Astrocyte (in vitro differentiated cells and primary cell): ENCODE data around the gene SGMS2. TPM values are rescaled to one million over a fixed set of nuclear protein-coding genes. Genes with fewer than 3 reads are reported as not detected.

Experiments used
- total RNA-seq: library from RNA; stranded (reverse); gene quantifications from 2 replicates; pipeline ENCODE4 v1.2.1, GENCODE V29; 2021

The SGMS2 gene
- total RNA-seq, 1 donor from 2014 or later, result 48.1 TPM

Other genes with a start within 250 kb of the SGMS2 start
- 100 and 102 TPM in 2 replicates for gene PAPSS1, start 104.7 kb upstream of the SGMS2 start, total RNA-seq
- 6.3 and 7.6 TPM in 2 replicates for gene CYP2U1, start 106.6 kb downstream of the SGMS2 start, total RNA-seq
- gene HADH, start 165.0 kb downstream of the SGMS2 start, total RNA-seq, result 21.2 and 24.2 TPM in 2 replicates